ENCODE data around the gene KIZ. TPM values are rescaled to one million over a fixed set of nuclear protein-coding genes. Genes with fewer than 3 reads are reported as not detected.

The KIZ gene
- total RNA-seq, 1 experiment from 2014 or later = 17.6 TPM

- Histone ChIP-seq H3K9me3 (ENCODE audit: control insufficient read depth in 1 of 2, insufficient read depth in 1 of 2, low read depth in 1 of 2, low read length in 2 of 2) (no peaks in the 10 kb centered on the region), H3K4me2 (ENCODE audit: low read length) (no peak overlapping the region), H2AFZ (ENCODE audit: low read depth, low read length, poor library complexity, severe bottlenecking) (no peak overlapping the region), H3K79me2 (ENCODE audit: insufficient read depth, low read length) (no peaks in the 10 kb centered on the region), H3K9me2 (ENCODE audit: insufficient read depth) (no peaks in the 10 kb centered on the region), H3K36me3 (ENCODE audit: control insufficient read depth in 1 of 2, insufficient read depth in 2 of 2, low read length in 2 of 2) (no peaks in the 10 kb centered on the region), H3K27me3 (ENCODE audit: insufficient read depth, low read length) (no peaks in the 10 kb centered on the region), H3K4me1 (ENCODE audit: control insufficient read depth in 1 of 2, insufficient read depth in 2 of 2, low read length in 2 of 2) (no peaks in the 10 kb centered on the region), H3K4me3 (replicated peaks in 1 of 2; ENCODE audit: low read depth in 1 of 2, low read length in 2 of 2) (no peak overlapping the region), H4K20me1 (ENCODE audit: insufficient read depth) (no peaks in the 10 kb centered on the region), H3K9ac (ENCODE audit: low read length) (no peak overlapping the region), H3K27ac (ENCODE audit: low read depth, low read length) (no peak overlapping the region)
- ATAC-seq (no peak), DNase-seq (ENCODE audit: low read depth, low spot score) (no peak)
- BruUV-seq (replicated peaks) = no TSS peak
- ChIA-PET RAD21 (ENCODE audit: low non-redundant PET in 1 of 2, low total read pairs in 2 of 2, uncharacterized antibody in 2 of 2, unreplicated experiment in 2 of 2) (no interaction called here), POLR2A (no interaction called here), CTCF (interaction anchor here (1.3 kb wide), 1 partner anchor 264 kb away, joined by 3 read pairs; no protein-coding TSS in a partner anchor)
- TF ChIP-seq POLR2A (IDR thresholded peaks at IDR 0.05; ENCODE audit: borderline replicate concordance, extremely low read depth, insufficient read depth, insufficient read length) = no peak
- TF ChIP-seq POLR2AphosphoS5 (IDR thresholded peaks at IDR 0.05; ENCODE audit: low read depth, low read length) = no peak
- no peak for TF ChIP-seq YY1 (IDR thresholded peaks at IDR 0.05; ENCODE audit: extremely low read depth, insufficient replicate concordance, low read depth, low read length)
- intact Hi-C loops (cut with micrococcal nuclease) = no loop called here
These were observed 115.5 kb downstream of the KIZ start for GRCh38 chr20:21241406-21241805.

- H3K27me3 ChIP-seq (ENCODE audit: insufficient read depth, low read length) = no peaks in the 10 kb centered on the region
- intact Hi-C loops (cut with micrococcal nuclease) = no loop called here
- RAD21 ChIA-PET (ENCODE audit: low non-redundant PET in 1 of 2, low total read pairs in 2 of 2, uncharacterized antibody in 2 of 2, unreplicated experiment in 2 of 2) = no interaction called here
- no peaks in the 10 kb centered on the region for H3K9me2 ChIP-seq (ENCODE audit: insufficient read depth)
- no peak for DNase-seq (ENCODE audit: low read depth, low spot score)
- H3K27ac ChIP-seq (ENCODE audit: low read depth, low read length) = no peak overlapping the region
- H3K79me2 ChIP-seq (ENCODE audit: insufficient read depth, low read length) = no peaks in the 10 kb centered on the region
- no peak overlapping the region for H3K4me2 ChIP-seq (ENCODE audit: low read length)
- TF ChIP-seq EZH2phosphoT487 (IDR thresholded peaks at IDR 0.05; ENCODE audit: borderline replicate concordance) (no peak), MAX (IDR thresholded peaks at IDR 0.05) (no peak), CBX3 (IDR thresholded peaks at IDR 0.05; ENCODE audit: low read depth) (no peak)
- CTCF ChIA-PET = no interaction called here
- H3K9me3 ChIP-seq (ENCODE audit: control insufficient read depth in 1 of 2, insufficient read depth in 1 of 2, low read depth in 1 of 2, low read length in 2 of 2) = no peaks in the 10 kb centered on the region
- POLR2A ChIA-PET = no interaction called here
- no peaks in the 10 kb centered on the region for H3K4me1 ChIP-seq (ENCODE audit: control insufficient read depth in 1 of 2, insufficient read depth in 2 of 2, low read length in 2 of 2)
- no TSS peak for BruUV-seq (replicated peaks)
- H3K36me3 ChIP-seq (ENCODE audit: control insufficient read depth in 1 of 2, insufficient read depth in 2 of 2, low read length in 2 of 2) = no peaks in the 10 kb centered on the region
- no peaks in the 10 kb centered on the region for H4K20me1 ChIP-seq (ENCODE audit: insufficient read depth)
- no peak overlapping the region for H2AFZ ChIP-seq (ENCODE audit: low read depth, low read length, poor library complexity, severe bottlenecking)
- H3K9ac ChIP-seq (ENCODE audit: low read length) = no peak overlapping the region
- H3K4me3 ChIP-seq (replicated peaks in 1 of 2; ENCODE audit: low read depth in 1 of 2, low read length in 2 of 2) = no peak overlapping the region
- ATAC-seq = no peak
These were observed 117.9 kb downstream of the KIZ start for GRCh38 chr20:21243811-21244210.
